PC-3 (cell line): ENCODE data around the gene NRL. TPM values are rescaled to one million over a fixed set of nuclear protein-coding genes. Genes with fewer than 3 reads are reported as not detected.

Source experiments
- ATAC-seq: fragments of 200-7000 bp; cut with Tn5 transposase; 2 replicates; pipeline ENCODE4 v1.9.1; 2020; ENCODE audit warnings: mild to moderate bottlenecking, moderate library complexity
- BruUV-seq: library from RNA; stranded (reverse); fragments of 400-500 nt; replicated peaks from 2 replicates; lab custom pipeline; 2021; lab: Mats Ljungman, UMichigan
- CTCF ChIA-PET: fragments of 300-600 bp; sonication (Branson Sonifier 250); formaldehyde crosslinking; loops from one replicate; lab custom pipeline; 2022; ENCODE audit warnings: antibody characterized with exemption; lab: Charles Lee
- POLR2A ChIA-PET: fragments of 300-600 bp; sonication (Branson Sonifier 250); formaldehyde crosslinking; loops from one replicate; lab custom pipeline; 2022; ENCODE audit warnings: antibody characterized with exemption; ENCODE audit not compliant: unreplicated experiment; lab: Charles Lee
- DNase-seq: peaks from one replicate; pipeline ENCODE4 v3.0.0-alpha.2; 2015
- H2AFZ ChIP-seq: fragments of 300-600 bp; sonication (generic); 2 replicates; pipeline ENCODE4 v1.6.0; 2016; ENCODE audit warnings: antibody characterized with exemption, low read length
- H3F3A ChIP-seq: fragments of 300-600 bp; sonication (generic); one replicate; pipeline ENCODE4 v1.6.0; 2017; ENCODE audit warnings: antibody characterized with exemption, low read length, control low read depth, mild to moderate bottlenecking; ENCODE audit not compliant: unreplicated experiment
- H3K27ac ChIP-seq: fragments of 300-600 bp; sonication (generic); 2 replicates; pipeline ENCODE4 v1.5.1; 2016; ENCODE audit warnings: mild to moderate bottlenecking, low read length
- H3K27me3 ChIP-seq: fragments of 300-600 bp; sonication (generic); 2 replicates; pipeline ENCODE4 v1.6.1; 2016; ENCODE audit warnings: low read length, mixed read lengths
- H3K36me3 ChIP-seq: fragments of 300-600 bp; sonication (generic); 2 replicates; pipeline ENCODE4 v1.6.1; 2016; ENCODE audit warnings: low read depth, mixed run types, low read length, mixed read lengths
- H3K4me1 ChIP-seq: fragments of 300-600 bp; sonication (generic); 2 replicates; pipeline ENCODE4 v1.5.1; 2016; ENCODE audit warnings: low read length; ENCODE audit not compliant: insufficient read depth
- H3K4me2 ChIP-seq: fragments of 300-600 bp; sonication (generic); 2 replicates; pipeline ENCODE4 v1.6.0; 2016; ENCODE audit warnings: low read length
- H3K4me3 ChIP-seq: fragments of 300-600 bp; sonication (generic); 2 replicates; pipeline ENCODE4 v1.5.1; 2016; ENCODE audit warnings: mild to moderate bottlenecking, low read length, mixed read lengths
- H3K79me2 ChIP-seq: fragments of 300-600 bp; sonication (generic); 2 replicates; pipeline ENCODE4 v1.6.1; 2017; ENCODE audit warnings: low read length, mixed read lengths
- H3K9ac ChIP-seq: fragments of 300-600 bp; sonication (generic); 2 replicates; pipeline ENCODE4 v1.6.0; 2016; ENCODE audit warnings: mild to moderate bottlenecking, low read length
- H3K9me2 ChIP-seq: fragments of 300-600 bp; sonication (generic); replicated peaks from 2 replicates; pipeline ENCODE4 v1.6.1; 2016; ENCODE audit warnings: mixed run types, low read length, mixed read lengths
- H3K9me3 ChIP-seq: fragments of 300-600 bp; sonication (generic); 2 replicates; pipeline ENCODE4 v1.6.1; 2016; ENCODE audit warnings: low read length, mixed read lengths
- H4K20me1 ChIP-seq: fragments of 300-600 bp; sonication (generic); 2 replicates; pipeline ENCODE4 v1.6.1; 2016; ENCODE audit warnings: low read length, mixed read lengths
- CTCF ChIP-seq: fragments of 300-600 bp; sonication (generic); conservative IDR thresholded peaks from 2 replicates; pipeline ENCODE4 v1.5.1; 2017; ENCODE audit warnings: antibody characterized with exemption, low read depth, mild to moderate bottlenecking, low read length
- EZH2 ChIP-seq: fragments of 300-600 bp; sonication (generic); IDR thresholded peaks from one replicate; pipeline ENCODE4 v1.6.1; 2017; ENCODE audit warnings: antibody characterized with exemption, mild to moderate bottlenecking, low read length; ENCODE audit not compliant: unreplicated experiment
- EZH2phosphoT487 ChIP-seq: fragments of 300-600 bp; sonication (generic); IDR thresholded peaks from 2 replicates; pipeline ENCODE4 v1.6.1; 2018; ENCODE audit warnings: mild to moderate bottlenecking, antibody characterized with exemption, low read length, borderline replicate concordance
- intact Hi-C: fragments of 100-400 bp; cut with micrococcal nuclease; formaldehyde crosslinking; loops from 2 replicates; pipeline ENCODE4 v1.9.0; 2023
- total RNA-seq: library from RNA; depleted of rRNA; stranded (reverse); fragments of >200 nt; gene quantifications from 2 replicates; pipeline ENCODE4 v1.2.3, GENCODE V29; 2014

The NRL gene
- total RNA-seq, 1 experiment from 2014 or later = 1.5 TPM

GRCh38 chr14:24139272-24139934, 24.7 kb upstream of the NRL start:
- Histone ChIP-seq H3K36me3 (peaks cover 19% of the 10 kb centered on the region; the same call in 1 of the 2 replicates), H2AFZ (no peak overlapping the region), H3K4me3 (peak overlapping the region; percentile 91), H4K20me1 (no peaks in the 10 kb centered on the region), H3K27ac (no peak overlapping the region), H3F3A (no peaks in the 10 kb centered on the region), H3K27me3 (no peaks in the 10 kb centered on the region), H3K9me3 (no peaks in the 10 kb centered on the region), H3K4me2 (peak overlapping the region; percentile 92), H3K9ac (peak overlapping the region; percentile 75; the same call in 1 of the 2 replicates), H3K79me2 (peaks cover 40% of the 10 kb centered on the region), H3K9me2 (no peaks in the 10 kb centered on the region), H3K4me1 (peaks cover 26% of the 10 kb centered on the region)
- ChIA-PET CTCF (no interaction called here), POLR2A (interaction anchor here (0.6 kb wide), 1 partner anchor 10 kb away, joined by 4 read pairs; no protein-coding TSS in a partner anchor)
- intact Hi-C loops = no loop called here
- DNase-seq (peak; percentile 35), ATAC-seq (no peak)
- TF ChIP-seq EZH2 (no peak), EZH2phosphoT487 (no peak), CTCF (no peak; the same call in 1 of the 2 replicates)
- TSS peak; percentile 9 for BruUV-seq

GRCh38 chr14:24138396-24139271, 23.9 kb upstream of the NRL start:
- ATAC-seq (no peak), DNase-seq (no peak)
- intact Hi-C loops = no loop called here
- Histone ChIP-seq H3K9me3 (no peaks in the 10 kb centered on the region), H3K27ac (no peak overlapping the region), H3K4me2 (0 out of 2 replicates have a peak overlapping the region, but pooled peaks have one; percentile 92), H3K9me2 (no peaks in the 10 kb centered on the region), H4K20me1 (no peaks in the 10 kb centered on the region), H3K9ac (no peak overlapping the region), H3K79me2 (peaks cover 38% of the 10 kb centered on the region), H3F3A (no peaks in the 10 kb centered on the region), H3K27me3 (no peaks in the 10 kb centered on the region), H3K4me3 (no peak overlapping the region), H3K36me3 (peaks cover 17% of the 10 kb centered on the region; the same call in 1 of the 2 replicates), H2AFZ (no peak overlapping the region), H3K4me1 (peaks cover 26% of the 10 kb centered on the region)
- ChIA-PET POLR2A (no interaction called here), CTCF (no interaction called here)
- TF ChIP-seq CTCF (no peak), EZH2phosphoT487 (no peak), EZH2 (no peak)
- no TSS peak for BruUV-seq
